Brain pericyte (primary cell): Measurements from ENCODE around the gene ZRANB1.

Source experiments
- DNase-seq: peaks from one replicate; pipeline ENCODE4 v3.0.0-alpha.2; 2012; ENCODE audit warnings: low read depth, low spot score

ZRANB1 gene

DNA sequence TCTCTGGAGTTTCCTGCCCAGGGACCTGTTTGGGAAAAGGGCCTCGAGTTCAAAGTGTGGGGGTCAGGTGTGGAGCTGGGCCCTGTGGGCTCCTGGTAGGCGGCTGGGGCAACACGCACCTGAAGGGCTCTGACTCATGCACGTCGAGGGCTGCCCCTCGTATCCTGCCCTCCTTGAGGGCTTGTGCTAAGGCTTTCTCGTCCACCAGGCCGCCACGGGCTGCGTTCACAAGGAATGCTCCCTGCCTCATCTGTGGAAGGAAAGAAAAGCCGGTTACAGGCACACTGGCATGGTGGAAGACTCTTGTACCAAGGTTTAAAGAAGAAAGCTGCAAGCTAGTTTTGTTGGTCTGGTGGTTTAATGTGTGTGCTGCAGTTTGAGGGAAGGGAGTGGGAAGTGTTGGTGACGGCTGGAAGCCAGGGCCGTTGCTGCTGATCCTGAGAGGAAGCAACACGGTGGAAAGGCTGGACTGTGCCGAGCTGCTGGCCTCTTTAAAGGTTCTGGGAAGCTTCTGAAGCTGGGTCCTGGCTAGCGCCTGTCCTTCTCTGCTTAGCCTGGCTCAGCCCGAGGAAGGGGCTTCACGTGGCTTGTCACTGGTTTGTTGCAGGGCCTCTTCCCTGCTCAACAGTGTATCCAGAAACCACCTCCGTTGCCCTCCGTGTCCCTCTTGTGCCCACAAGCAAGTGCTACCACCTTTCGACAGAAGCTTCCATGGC, 52.0 kb downstream of the ZRANB1 start:
- DNase-seq: no peak

- no peak for DNase-seq
Measured at GRCh38 chr10:124994573-124995473, 52.9 kb downstream of the ZRANB1 start.

- no peak for DNase-seq
Measured at GRCh38 chr10:124995605-124996004, 53.7 kb downstream of the ZRANB1 start.

DNA sequence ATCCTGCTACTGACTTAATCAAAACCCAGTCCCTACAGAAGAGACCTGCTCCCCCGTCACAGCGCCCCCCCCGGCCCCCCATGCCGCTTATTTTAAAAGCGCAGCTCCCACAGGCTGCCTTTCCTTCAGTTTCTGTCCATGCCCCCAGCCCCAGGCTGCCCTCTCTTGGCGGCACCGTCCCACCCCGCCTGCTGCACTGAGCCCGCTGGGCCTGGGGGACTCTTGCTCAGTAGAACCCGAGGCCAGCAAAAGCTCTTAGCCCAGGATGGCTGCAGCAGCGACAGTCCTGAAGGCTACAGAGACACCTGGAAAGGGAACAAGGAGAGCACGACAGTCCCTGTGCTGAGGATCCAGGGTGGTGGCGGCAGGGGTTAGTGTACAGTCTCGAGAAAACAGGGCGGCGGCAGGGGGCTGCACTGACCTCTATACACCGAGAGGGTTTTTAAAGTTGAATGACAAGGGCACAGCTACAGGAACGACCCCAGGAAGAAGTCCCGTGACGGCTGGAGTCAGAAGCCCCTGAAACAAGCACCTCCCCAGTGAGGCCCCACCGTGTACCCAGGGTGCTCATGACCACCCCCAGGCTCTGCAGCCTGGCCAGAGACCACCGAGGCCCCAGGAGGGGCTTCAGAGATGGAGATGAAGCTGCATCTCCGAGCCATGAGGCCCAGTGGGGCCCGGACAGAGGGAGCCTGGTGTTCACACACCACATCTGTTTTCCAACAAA, 54.4 kb downstream of the ZRANB1 start:
- DNase-seq: no peak

- no peak for DNase-seq
Measured at GRCh38 chr10:124996854-124997215, 54.9 kb downstream of the ZRANB1 start.

- DNase-seq: no peak
Measured at GRCh38 chr10:124997306-124997705, 55.4 kb downstream of the ZRANB1 start.

- no peak for DNase-seq
Measured at GRCh38 chr10:124997771-124998623, 56.1 kb downstream of the ZRANB1 start.

- no peak for DNase-seq
Measured at GRCh38 chr10:124998624-124999291, 56.8 kb downstream of the ZRANB1 start.

DNA sequence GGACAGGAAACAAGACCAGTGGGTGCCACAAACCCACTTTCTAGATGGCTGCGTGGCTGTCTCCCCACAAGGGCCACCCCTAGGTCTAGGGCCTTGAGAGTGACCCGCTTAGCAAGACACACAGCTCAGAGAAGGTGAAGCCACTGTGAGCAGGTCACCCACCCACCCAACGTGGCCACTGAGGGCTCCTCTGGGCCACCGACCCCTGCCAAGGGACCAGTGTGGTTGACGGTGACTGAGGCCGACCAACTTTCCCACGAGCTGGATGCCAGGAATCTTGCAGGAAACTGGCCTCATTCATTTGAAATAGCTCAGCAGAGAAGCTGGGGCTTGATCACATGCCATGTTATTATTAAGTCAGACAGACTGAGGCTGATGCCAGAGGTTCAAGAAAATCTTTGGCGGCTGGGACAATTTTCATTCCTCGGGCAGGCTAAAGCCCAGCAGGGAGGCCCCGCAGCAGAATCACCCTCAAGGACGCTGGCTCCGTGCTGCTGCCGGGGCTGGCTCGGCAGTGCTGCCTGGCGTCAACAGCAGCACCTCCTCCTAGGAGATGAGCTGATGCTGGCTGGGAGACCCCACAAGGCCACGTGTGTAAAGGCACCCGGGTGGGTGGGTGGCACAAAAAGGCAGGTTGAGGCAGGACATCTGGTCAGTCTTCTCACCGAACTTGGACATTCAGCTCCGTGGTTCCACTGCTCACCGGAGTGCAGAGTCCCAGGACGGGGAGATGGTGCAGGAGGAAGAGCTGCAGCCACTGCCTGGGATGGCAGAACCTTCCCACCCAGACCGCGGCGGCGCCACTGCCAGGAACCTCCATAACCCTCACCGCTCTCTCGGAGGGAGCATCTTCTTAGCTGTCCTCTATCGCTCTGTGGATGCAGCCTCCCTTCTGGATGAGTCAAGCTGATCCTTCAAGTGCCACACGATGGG, 57.8 kb downstream of the ZRANB1 start:
- DNase-seq: no peak

DNA sequence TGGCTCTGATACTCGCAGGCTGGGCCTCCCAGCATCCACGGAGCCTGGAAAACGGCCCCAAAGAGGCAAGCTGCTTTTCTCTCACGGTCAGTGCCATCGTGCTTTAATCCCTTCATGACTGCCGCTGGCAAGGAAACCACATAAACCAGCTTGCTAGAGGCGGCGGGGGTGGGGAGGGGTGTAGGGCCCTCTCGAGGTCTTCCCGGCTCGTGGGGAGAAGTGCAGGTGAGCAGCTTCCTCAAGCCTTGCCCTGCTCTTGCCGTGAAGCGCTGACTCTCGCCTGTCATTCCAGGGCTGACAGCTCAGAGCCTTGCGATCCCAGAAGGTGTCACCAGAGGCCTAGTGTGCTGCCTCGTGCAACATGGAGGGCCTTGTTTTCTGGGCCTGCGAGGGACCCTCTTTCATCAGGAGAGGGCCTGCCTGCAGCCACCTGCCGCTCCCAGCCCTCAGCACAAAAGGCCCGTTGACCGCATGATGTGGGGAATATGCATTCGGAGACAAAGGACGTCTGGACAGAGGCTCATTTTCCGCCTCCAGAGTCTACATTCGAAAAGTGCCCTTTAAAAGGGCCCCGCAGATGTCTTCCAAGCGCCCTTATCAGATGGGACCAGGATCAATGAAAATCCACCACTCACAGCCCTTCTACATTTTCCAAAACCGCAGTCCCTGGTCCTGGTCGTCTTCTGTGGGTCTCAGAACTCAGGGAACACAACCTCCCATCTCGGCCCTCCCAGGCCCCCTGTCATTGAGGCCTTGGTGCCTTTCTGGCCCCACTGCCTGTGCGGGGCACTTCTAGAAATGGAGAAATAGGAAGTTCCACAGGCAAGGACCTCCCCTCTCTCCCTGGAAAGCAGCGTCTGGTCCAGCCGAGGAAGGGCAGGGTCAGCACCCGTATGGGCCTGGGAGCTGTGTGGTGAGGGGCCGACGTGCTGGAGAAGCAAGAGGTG, 58.7 kb downstream of the ZRANB1 start:
- DNase-seq: no peak

GRCh38 chr10:125001313-125002046, 59.6 kb downstream of the ZRANB1 start:
- DNase-seq: no peak

- DNase-seq: no peak
Measured at GRCh38 chr10:125002047-125002422, 60.1 kb downstream of the ZRANB1 start.

- DNase-seq: no peak
Measured at GRCh38 chr10:125002423-125003145, 60.7 kb downstream of the ZRANB1 start.

- no peak for DNase-seq
Measured at GRCh38 chr10:125003146-125003900, 61.4 kb downstream of the ZRANB1 start.

- no peak for DNase-seq
Measured at GRCh38 chr10:125003901-125004467, 62.1 kb downstream of the ZRANB1 start.
